Fibroblast of mammary gland (primary cell): ENCODE measurements around the gene METTL25.

Experiments
- DNase-seq: peaks from one replicate; pipeline ENCODE4 v3.0.0-alpha.2; 2010; ENCODE audit warnings: low read depth
- H3K4me3 ChIP-seq: 2 replicates; pipeline ENCODE4 v1.5.1; 2011; ENCODE audit warnings: low read depth, mild to moderate bottlenecking, low read length, moderate library complexity; ENCODE audit not compliant: control insufficient read depth
- TF ChIP-seq, protein P1 (sequence below): conservative IDR thresholded peaks from 2 replicates; pipeline ENCODE4 v1.5.1; 2011; ENCODE audit warnings: low read depth, low read length, inconsistent platforms; ENCODE audit not compliant: control insufficient read depth, insufficient read depth

Gene METTL25

DNA sequence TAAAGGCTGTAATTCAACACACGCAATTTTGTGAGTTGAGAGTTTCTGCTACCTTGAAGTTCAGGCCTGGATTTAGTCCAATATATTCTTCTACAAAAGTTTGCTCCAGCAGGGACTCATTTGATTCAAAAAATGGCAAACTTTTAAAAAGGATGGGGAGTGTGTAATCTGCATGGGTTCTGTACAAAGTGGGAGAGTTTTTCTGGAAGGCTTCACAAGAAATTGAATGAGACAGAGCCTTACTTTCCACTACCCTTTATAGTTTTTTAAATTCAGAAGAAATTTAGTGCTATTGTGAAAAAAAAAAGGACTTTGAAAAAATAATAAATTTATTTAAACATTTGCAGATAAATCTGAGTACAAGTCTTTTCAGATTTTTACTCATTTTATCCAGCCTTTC lies 116.9 kb downstream of the METTL25 start:
- no peak for DNase-seq
- no peak overlapping the region for H3K4me3 ChIP-seq
- TF ChIP-seq, protein P1, sequence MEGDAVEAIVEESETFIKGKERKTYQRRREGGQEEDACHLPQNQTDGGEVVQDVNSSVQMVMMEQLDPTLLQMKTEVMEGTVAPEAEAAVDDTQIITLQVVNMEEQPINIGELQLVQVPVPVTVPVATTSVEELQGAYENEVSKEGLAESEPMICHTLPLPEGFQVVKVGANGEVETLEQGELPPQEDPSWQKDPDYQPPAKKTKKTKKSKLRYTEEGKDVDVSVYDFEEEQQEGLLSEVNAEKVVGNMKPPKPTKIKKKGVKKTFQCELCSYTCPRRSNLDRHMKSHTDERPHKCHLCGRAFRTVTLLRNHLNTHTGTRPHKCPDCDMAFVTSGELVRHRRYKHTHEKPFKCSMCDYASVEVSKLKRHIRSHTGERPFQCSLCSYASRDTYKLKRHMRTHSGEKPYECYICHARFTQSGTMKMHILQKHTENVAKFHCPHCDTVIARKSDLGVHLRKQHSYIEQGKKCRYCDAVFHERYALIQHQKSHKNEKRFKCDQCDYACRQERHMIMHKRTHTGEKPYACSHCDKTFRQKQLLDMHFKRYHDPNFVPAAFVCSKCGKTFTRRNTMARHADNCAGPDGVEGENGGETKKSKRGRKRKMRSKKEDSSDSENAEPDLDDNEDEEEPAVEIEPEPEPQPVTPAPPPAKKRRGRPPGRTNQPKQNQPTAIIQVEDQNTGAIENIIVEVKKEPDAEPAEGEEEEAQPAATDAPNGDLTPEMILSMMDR, result no peak

DNA sequence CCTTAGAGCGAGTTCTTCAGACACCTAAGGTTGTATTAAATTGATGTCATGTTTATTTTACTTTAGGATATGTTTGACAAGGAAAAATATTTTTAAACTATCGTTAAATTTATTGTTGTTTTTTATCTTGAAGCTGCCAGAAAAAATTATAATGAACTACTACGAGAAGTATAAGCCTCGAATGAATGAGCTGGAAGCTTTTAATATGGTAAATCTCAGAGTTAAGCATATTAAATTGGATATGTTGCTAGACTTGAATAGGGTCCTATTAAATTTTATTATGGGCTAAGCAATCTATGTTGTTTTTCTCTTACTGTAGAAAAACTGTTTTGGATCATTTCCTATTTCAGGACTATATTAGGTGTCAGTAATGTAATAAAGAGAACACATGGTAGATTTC lies 118.2 kb downstream of the METTL25 start:
- no peak overlapping the region for H3K4me3 ChIP-seq
- TF ChIP-seq, protein P1, result no peak
- DNase-seq, result no peak

DNA sequence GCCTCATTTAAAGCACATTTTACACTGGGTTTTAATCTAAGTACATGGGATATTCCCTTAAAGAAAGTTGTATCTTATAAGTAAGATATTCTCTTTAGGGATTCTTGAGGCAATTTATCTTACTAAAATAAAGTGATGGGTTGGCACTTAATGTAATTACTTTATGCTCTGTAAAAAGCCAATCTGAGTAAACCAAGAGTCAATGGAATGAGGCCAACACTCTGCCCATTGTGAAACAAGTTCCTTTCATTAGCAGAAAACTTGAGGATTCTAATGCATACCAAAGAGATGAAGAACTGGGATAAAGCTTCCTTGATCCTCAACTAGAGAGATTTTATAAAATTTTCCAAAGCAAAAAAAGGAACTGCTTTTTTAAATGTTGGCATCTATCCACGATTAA lies 121.2 kb downstream of the METTL25 start:
- TF ChIP-seq, protein P1, result no peak
- peak; percentile 49 for DNase-seq

DNA sequence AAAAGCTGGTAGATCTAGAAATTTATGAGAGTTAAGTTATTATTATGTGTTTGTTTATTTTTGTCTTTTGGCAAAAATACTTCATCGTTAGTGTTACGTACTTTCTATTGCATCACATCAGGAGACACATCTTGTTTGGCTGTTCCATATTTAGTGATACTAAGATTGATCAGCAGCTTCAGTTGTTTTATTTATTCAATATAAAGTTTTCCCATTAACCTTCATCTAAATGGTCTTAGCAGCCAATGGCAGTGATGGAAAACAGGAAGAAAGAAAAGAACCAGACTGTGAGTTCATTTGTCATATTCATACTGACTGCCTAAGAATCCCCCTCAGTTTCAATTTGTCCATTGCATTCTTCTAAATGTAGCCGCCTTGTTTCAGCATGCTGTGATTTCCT lies 122.3 kb downstream of the METTL25 start:
- TF ChIP-seq, protein P1, result no peak
- no peak overlapping the region for H3K4me3 ChIP-seq
- no peak for DNase-seq

More for the DNA sequence above, 121.2 kb downstream of the METTL25 start:
- H3K4me3 ChIP-seq, result no peak overlapping the region

DNA sequence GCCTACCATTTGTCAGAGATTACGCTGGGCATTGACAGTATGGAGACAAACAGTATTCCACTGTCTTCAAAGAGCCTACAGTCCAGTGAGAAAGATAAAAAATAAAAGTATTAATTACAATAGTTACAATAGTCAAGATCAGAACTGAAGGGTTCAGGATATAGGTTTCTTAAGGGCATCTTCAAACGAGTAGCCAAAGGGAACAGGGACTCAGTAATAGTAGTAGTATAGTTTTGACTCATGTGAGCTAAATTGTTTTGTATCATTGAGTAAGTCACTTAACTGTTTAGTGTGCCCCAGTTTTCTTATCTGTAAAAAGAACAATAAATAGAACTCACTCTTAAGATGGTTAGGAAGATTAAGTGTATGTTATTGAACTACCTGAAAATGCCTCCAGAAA lies 123.6 kb downstream of the METTL25 start:
- DNase-seq, result no peak
- TF ChIP-seq, protein P1, result no peak
- H3K4me3 ChIP-seq, result no peak overlapping the region

DNA sequence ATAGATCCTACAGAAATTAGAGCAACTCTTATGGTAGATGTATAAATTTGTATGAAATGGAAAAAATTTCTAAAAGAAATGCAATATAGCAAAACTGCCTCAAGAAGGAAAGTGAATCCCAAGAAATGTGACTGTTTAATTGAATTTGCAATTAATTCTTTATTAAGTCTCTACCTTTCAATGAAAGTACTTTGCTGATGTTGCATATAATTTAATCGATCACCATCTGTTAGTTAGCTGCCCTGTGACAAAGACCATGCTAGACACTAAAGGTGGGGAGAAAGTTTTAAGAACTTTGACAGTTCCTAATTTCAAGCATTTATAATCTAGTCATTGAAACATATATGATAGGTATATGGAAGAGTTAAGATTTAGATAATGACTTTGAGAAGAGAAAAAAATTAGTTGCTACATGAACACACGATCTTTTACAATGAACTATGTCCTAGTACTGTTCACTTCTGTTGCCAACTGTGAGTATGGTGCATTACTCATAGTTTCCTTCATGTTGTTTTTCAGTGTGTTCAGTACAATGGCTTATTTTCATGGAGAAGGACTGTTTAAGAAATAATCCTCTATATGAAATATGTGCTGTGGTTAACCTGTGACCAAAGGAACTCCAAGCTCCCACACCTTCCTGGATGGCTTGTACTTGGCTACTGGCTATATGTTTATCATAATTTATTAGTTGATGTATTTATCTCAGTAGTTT lies 128.4 kb downstream of the METTL25 start:
- DNase-seq, result peak; percentile 70
- TF ChIP-seq, protein P1, result no peak
- H3K4me3 ChIP-seq, result no peak overlapping the region
